AG08395 (cell line): Measurements from ENCODE around the gene TRIM52.

Experiments used
- DNase-seq: peaks from one replicate; pipeline ENCODE4 v3.0.0; 2012; ENCODE audit warnings: mixed read lengths, low spot score

Gene TRIM52

DNA sequence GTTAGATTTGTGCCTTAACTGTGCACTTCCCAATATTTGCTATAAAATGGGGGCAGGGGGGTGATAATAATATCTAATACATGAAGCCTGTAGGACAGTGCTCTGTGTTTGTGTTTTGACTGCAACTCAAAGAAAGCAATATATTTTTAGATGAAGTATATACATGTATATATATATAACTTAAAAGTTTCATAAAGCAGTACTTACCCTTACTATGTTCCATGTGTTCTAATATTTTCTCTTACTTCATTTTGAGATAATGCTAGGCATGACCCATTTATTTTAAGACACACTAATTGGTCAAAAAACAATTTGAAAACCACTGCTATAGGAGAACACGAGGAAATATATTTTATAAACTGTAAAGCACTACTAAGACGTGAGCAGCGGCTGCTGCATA lies 2.4 kb downstream of the TRIM52 start:
- no peak for DNase-seq

- no peak for DNase-seq
Measured at GRCh38 chr5:181255836-181256578, 4.9 kb downstream of the TRIM52 start.

GRCh38 chr5:181255276-181255675 lies 5.7 kb downstream of the TRIM52 start:
- no peak for DNase-seq

- no peak for DNase-seq
Measured at GRCh38 chr5:181248277-181248676, 12.7 kb downstream of the TRIM52 start.

DNA sequence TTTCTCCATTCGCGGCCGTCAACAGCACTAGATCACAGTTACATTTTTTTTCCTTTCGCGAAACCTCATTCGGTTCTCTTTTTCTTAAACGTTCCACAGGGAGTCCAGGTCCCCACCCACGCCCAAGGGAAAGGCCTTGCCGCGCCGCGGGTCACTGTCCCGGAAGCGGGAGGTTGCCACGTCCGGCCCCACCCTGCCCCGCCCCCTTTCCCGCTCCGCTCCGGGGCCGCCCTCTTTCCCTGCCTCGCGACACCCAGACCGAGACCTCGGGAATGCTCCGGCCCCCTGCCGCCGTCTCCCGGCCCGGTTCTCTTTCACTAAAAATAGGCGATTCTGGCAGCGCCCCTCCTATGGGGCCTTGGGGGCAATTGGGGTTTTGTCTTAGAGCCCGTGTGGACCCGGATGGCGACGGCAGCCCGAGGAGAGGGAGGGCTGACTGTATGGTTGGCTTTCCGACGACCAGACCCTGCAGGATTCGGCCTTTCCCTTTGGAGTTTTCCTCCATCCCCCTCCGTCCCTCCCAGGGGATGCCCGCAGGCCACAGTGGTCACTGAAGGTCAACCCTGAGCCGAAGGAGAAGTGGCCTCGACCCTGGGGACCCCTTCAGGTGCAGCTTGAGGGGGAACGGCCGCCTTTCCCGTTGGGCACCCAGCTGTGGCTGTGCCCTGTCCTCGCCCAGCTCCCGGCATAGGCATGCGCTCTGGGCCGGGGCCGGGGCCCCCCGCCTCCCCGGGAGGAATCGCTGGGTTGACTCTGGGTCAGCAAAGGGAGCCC lies 14.5 kb downstream of the TRIM52 start:
- peak; percentile 94 for DNase-seq

GRCh38 chr5:181245427-181246275 lies 15.3 kb downstream of the TRIM52 start:
- no peak for DNase-seq

DNA sequence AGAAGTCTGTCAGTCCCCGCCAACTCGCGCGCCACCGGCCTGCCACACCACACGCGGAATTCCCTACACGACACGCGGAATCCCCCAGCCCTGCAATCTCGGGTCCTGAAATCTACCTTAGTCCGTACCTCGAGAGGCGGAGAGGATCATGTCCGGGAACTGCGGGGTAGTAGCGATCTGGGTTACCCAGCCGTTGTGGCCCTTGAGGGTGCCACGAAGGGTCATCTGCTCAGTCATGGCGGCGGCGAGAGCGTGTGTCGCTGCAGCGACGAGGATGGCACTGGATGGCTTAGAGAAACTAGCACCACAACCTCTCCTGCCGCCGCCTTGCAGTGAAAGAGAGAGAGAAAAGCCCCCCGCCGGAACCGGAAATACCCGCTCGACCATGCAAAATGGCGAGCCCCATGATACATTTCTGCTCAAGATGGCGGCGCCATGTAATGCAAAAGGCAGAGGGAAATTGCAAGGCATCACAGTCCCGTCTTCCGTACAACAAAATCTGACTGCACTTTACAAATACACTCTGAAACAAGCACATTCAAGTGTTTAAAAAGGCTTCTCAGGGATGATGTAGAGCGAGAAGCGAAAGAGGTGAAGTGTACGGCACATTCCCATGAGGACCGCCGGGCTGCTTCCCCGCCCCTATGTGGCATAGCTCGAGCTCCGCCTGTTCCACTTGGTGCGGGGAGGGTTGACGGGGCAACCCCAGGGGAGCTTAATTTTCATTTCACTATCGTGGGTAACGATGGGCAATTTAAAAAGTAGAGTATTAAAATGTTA lies 17.2 kb downstream of the TRIM52 start, which contains the start of gene RACK1:
Gene RACK1 (minus strand): TSS at position 343 of the 780 bp plus-strand sequence. CDS start 106 bp downstream, at position 237.
- peak; percentile 84 for DNase-seq

- no peak for DNase-seq
Measured at GRCh38 chr5:181243018-181243563, 17.9 kb downstream of the TRIM52 start.

DNA sequence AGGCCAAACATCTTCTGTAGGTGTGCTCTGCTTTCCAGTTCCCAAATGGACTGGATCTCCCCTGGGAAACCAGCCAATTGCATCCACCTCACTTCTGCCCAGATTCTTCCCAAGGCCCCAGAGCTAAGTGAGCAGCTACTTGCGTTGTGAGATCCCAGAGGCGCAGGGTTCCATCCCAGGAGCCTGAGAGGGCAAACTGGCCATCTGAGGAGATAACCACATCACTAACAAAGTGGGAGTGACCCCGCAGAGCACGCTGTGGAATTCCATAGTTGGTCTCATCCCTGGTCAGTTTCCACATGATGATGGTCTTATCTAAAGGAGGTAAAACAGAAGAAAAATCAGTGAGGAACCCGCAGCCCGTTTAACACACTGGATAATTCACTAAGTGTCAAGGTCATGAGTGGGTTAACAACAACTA lies 18.9 kb downstream of the TRIM52 start:
- DNase-seq: no peak

DNA sequence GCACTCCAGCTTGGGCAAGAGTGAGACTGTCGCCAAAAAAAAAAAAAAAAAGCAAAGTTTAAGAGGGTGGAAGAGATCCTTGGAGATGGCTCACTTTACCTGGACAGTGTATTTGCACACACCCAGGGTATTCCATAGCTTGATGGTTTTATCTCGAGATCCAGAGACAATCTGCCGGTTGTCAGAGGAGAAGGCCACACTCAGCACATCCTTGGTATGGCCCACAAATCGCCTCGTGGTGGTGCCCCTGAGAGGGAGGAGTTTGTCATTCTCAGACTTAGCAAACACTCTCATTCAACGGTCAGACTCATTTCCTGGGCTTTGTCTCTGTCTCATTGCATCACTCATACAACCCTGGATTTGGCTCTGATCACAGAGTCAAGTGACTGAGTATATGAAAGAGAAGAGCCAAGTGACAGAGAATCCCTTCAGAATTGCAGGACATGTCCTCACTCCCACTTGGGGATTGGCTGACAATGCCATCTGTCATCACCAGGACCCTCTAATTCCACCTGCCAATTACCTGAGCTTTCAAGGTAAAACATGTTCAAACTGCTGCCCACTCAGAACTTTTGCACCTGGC lies 19.5 kb downstream of the TRIM52 start:
- DNase-seq: peak; percentile 75

- no peak for DNase-seq
Measured at GRCh38 chr5:181239062-181239663, 21.8 kb downstream of the TRIM52 start.

- DNase-seq: no peak
Measured at GRCh38 chr5:181237729-181238385, 23.1 kb downstream of the TRIM52 start.

DNA sequence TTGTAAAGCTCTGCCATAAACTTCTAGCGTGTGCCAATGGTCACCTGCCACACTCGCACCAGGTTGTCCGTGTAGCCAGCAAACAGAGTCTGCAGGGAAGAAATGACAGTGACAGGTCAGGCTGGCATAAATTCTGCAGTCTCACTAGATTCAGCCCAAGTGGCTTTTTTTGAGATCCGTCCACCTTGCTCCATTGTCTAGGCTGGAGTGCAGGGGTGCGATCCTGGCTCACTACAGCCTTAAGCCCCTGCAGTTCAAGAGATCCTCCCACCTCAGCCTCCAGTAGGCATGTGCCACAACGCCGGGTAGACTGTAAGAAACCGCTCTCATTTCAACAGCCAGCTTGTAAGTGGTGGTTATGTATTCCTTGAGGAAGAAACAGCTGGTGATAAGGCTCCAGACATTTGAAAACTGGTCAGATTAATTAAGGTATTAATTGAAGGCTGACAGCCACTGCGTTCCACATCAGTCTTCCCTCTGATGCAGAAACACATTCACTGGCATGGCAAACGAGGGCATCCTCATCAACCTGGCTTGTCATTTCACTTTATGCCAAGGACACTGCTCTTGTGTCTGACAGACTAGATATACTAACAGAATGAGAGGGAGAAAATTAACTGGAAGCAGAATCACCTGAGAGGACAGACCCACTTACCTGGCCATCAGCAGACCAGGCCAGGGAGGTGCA lies 23.8 kb downstream of the TRIM52 start:
- no peak for DNase-seq

- no peak for DNase-seq
Measured at GRCh38 chr5:181236471-181236870, 24.5 kb downstream of the TRIM52 start.

DNA sequence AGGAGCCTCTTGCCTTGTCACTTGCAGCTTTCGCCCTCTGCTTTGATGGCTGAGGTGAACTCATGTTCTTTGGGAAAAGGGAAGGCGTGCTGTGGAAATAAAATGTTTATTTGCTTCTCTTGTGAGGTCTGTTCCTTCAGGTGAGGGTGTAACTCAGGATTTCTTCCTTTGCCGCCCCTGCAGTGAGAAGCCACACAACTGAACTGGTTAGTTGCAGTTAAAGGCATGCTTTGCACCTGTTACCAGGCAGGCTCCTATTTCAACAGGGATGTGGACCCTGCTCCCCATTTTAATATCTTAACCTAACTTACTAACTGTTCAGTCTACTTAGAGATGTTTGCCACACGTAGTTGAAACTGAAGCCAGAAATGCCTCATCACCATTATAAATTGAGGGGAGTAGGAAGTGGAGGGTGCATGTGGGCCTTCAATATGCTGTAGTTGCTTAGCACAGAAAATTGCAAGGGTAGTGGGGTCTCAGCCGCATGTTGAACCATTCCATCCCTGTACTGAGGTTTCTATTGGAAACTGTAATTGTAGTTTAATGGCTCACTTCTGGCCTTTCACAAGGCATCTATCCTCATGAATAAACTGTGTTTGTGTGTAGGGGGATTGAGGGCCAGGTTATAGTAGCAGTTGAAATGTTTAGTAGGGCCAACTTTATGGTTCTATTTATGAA lies 25.1 kb downstream of the TRIM52 start:
- DNase-seq: no peak

GRCh38 chr5:181235323-181235688 lies 25.6 kb downstream of the TRIM52 start:
- no peak for DNase-seq

GRCh38 chr5:181234455-181235306 lies 26.3 kb downstream of the TRIM52 start:
- no peak for DNase-seq
